ENCODE results near the gene KIAA1549. TPM values are rescaled to one million over a fixed set of nuclear protein-coding genes. Genes with fewer than 3 reads are reported as not detected.

The KIAA1549 gene
- total RNA-seq, 1 donor from 2014 or later: 5.7 TPM

- intact Hi-C loops (cut with DNase I): no loop called here
- ATAC-seq: no peak
- Histone ChIP-seq H3K4me1 (no peaks in the 10 kb centered on the region), H3K27ac (no peak overlapping the region), H3K27me3 (no peaks in the 10 kb centered on the region), H3K36me3 (no peaks in the 10 kb centered on the region), H3K9me3 (no peaks in the 10 kb centered on the region), H3K4me3 (no peak overlapping the region)
- DNase-seq: no peak
- TF ChIP-seq CTCF (IDR thresholded peaks at IDR 0.05): no peak
Measured at GRCh38 chr7:138932870-138933269, 48.3 kb downstream of the KIAA1549 start.

- intact Hi-C loops (cut with DNase I): no loop called here
- no peaks in the 10 kb centered on the region for H3K27me3 ChIP-seq
Measured at GRCh38 chr7:138932427-138932826, 48.8 kb downstream of the KIAA1549 start.

GRCh38 chr7:138929969-138930368, 51.2 kb downstream of the KIAA1549 start:
- Histone ChIP-seq H3K27me3 (no peaks in the 10 kb centered on the region), H3K4me1 (no peaks in the 10 kb centered on the region), H3K27ac (no peak overlapping the region), H3K36me3 (no peaks in the 10 kb centered on the region), H3K9me3 (no peaks in the 10 kb centered on the region), H3K4me3 (no peak overlapping the region)
- intact Hi-C loops (cut with DNase I): no loop called here
- ATAC-seq: no peak
- DNase-seq: no peak
- TF ChIP-seq CTCF (IDR thresholded peaks at IDR 0.05): no peak

More at GRCh38 chr7:138932427-138932826, 48.8 kb downstream of the KIAA1549 start:
- TF ChIP-seq CTCF (IDR thresholded peaks at IDR 0.05): no peak
- no peak overlapping the region for H3K4me3 ChIP-seq
- no peaks in the 10 kb centered on the region for H3K9me3 ChIP-seq
- H3K27ac ChIP-seq: no peak overlapping the region
- no peaks in the 10 kb centered on the region for H3K4me1 ChIP-seq
- H3K36me3 ChIP-seq: no peaks in the 10 kb centered on the region
- ATAC-seq (no peak), DNase-seq (no peak)

GRCh38 chr7:138926241-138926612, 55.0 kb downstream of the KIAA1549 start:
- intact Hi-C loops (cut with DNase I): no loop called here
- no peak for TF ChIP-seq CTCF (IDR thresholded peaks at IDR 0.05)

GRCh38 chr7:138924501-138925225, 56.5 kb downstream of the KIAA1549 start:
- H3K36me3 ChIP-seq: no peaks in the 10 kb centered on the region
- TF ChIP-seq CTCF (IDR thresholded peaks at IDR 0.05): no peak
- no peaks in the 10 kb centered on the region for H3K4me1 ChIP-seq
- intact Hi-C loops (cut with DNase I): no loop called here
- H3K4me3 ChIP-seq: no peak overlapping the region
- DNase-seq (no peak), ATAC-seq (no peak)
- H3K27ac ChIP-seq: no peak overlapping the region
- no peaks in the 10 kb centered on the region for H3K9me3 ChIP-seq
- no peaks in the 10 kb centered on the region for H3K27me3 ChIP-seq

More at GRCh38 chr7:138926241-138926612, 55.0 kb downstream of the KIAA1549 start:
- Histone ChIP-seq H3K27me3 (no peaks in the 10 kb centered on the region), H3K4me3 (no peak overlapping the region), H3K4me1 (no peaks in the 10 kb centered on the region), H3K27ac (no peak overlapping the region), H3K9me3 (no peaks in the 10 kb centered on the region), H3K36me3 (no peaks in the 10 kb centered on the region)
- no peak for DNase-seq
- no peak for ATAC-seq

Data from upper lobe of right lung (tissue), 1 donor.